Measurements from ENCODE around the gene CAMKV.
"Not testable (repeated sequence)": the region's sequence is repeated elsewhere in the genome, so short reads cannot be mapped to it uniquely, and the experiment has no call there.

The CAMKV gene

DNA sequence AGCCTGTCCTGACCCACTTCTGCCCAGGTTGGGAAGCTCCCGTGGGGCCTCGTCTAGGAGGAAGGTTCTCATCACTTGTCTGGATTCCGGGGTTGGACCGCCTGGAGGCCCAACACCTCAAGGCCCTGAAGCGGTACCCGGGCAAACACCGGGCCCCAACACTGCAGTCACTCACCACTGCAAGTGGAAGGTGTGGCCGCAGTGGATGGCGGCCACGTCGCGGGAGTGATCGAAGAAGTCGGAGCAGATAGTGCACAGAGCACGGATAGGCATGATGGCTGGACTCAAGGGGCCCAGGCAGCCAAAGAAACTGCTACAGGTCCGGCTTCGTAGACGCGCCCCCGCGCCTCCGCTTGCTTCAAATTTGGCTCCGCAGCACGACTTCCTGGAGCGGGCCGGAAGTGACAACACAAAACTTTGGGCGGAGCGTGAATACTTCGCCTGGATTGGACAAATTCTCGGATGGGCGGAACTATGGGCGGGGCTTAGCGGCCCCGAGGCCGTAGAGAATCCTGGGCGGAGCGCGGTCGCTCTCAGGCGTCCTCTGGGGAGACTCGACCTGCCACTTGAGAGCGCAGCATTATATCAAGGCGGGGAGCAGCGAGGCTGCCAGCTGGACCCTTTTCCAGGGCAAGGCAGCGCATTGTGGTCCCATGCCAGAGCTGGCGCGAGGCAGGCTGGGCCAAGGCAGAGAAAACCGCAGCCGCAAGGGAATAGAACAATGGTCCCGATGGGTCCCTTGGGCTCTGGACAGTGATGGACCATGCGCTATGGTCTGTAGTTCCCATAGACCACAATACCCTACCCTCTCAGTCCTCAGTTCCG, 13.3 kb downstream of the CAMKV start, which contains the start of gene TRAIP:
Gene TRAIP (minus strand): TSS at position 384 of the 825 bp plus-strand sequence. CDS start 111 bp downstream, at position 273.
- DNase-seq (ENCODE audit: extremely low read depth in 1 of 2, low read depth in 1 of 2) = peak; percentile 86 to 90

DNA sequence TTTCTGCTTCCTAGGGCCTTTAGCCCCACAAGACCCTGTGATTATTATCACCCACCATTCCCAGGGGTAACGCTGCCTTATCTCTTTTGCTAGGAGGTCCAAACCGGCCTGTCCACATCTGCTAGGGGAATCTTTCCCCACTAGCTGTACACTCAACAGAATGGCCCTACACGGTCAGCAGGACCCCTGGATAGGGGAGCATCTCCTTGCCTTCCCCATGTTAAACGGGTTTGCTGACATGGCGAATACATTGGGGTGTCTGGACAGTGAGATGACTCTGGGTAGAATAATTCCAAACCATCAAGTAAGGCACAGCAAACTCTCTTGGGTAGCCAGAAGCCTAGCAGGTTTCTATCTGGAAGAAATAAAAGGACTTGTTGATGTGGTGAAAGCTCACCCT, 14.0 kb downstream of the CAMKV start:
- no peak for DNase-seq (ENCODE audit: extremely low read depth in 1 of 2, low read depth in 1 of 2)

DNA sequence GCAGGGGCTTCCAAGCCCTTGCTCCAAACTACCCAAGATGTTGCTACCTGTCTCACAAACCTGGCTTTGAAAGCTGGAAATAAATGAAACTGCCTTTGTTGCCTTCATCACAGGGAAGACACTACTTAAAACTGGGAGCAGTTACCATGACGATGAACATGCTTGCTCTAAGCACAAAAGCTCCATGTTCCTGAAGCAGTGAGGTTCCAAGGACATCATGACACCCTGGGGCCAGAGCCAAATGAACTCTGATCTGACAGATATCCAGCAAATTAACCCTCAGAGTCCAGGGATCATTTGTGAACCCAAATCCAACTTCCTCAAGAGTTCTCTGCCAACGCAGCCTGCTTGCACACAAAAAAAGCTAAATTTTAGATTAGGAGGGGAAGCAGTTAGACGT, 24.0 kb downstream of the CAMKV start:
- DNase-seq (ENCODE audit: extremely low read depth in 1 of 2, low read depth in 1 of 2) = no peak

DNA sequence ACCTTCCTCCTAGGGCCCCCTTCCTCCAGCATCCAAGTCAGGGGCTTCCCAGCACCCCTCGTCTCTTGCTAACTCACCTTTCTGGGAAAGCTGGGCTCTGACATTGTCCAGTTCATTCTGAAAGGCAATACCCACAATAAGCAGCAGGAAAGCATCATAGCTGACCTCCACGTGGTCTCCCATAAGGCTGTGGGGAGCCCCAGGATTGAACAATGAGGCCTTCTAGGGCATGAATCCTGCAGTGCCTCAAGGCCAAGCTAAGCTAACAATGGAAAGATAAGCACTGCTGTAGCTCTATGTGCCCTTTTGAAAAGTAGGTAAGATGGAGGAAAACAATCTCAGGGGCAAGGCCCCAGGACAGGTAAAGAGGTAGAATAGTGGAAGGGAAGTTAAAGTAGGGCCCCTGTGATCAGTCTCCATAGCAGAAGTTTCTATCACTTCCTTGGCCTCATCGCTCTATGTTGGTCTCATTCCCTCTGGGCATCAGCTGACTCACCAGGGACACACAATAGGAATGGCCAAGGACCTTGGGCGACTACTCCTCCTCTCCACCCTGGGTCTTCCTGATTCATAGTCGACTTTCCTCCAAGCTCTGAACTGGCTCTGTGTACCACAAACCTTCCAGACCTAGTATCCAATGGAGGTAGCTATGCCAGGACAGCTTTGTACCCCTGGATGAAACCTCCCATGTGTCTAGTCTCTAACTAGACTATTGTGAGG, 25.1 kb downstream of the CAMKV start:
- no peak for DNase-seq (ENCODE audit: extremely low read depth in 1 of 2, low read depth in 1 of 2)

DNA sequence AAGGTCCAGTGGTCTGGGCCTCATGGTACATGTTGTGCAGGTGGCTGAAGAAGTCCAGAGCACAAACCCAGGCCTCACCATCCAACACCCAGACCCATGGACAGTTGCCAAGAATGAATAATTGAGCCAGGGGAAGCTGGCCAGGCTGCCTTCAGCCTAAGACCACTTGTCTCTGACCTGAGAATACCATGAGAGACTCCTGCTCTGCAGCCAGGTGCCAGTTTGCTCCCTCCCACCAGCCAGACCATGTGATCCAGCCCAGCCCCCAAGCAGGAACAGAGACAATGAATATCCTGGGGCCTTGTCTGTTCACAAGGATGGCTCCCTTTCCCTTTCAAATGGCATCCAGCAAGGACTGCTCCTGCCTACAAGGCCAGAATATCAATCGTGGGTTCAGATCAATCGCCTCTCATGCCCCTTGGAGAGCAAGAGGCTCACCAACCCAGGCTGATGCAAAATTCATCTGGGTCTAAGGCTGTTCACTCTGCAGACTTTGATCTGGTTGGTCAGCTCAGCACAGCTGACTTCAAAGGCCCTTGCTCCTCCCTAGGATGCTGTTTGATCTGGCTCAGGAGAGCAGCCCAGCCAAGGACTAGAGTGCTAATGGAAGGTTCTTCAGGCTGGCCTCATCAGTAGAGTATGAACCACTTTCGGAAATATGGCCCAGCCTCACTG, 26.7 kb downstream of the CAMKV start:
- no peak for DNase-seq (ENCODE audit: extremely low read depth in 1 of 2, low read depth in 1 of 2)

DNA sequence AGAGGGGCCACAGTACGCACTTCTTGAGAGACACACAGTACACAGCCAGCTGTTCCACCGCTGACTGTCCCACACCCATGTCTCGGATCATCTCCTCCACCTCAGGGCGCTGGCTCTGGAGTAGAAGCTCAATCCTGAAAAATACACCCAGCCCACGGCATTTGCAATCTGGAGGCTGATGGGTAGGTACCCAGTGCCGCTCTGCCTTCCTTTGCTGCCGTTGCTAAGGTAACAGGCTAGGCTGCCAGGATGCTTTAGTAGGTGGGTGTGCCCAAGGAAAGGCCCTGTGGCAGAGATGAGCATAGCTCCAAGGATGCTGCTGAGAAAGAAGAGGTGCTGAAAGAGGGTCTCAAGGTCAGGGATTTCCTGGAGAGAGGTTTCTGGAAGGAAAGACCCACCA, 27.9 kb downstream of the CAMKV start:
- DNase-seq (ENCODE audit: extremely low read depth in 1 of 2, low read depth in 1 of 2) = no peak

DNA sequence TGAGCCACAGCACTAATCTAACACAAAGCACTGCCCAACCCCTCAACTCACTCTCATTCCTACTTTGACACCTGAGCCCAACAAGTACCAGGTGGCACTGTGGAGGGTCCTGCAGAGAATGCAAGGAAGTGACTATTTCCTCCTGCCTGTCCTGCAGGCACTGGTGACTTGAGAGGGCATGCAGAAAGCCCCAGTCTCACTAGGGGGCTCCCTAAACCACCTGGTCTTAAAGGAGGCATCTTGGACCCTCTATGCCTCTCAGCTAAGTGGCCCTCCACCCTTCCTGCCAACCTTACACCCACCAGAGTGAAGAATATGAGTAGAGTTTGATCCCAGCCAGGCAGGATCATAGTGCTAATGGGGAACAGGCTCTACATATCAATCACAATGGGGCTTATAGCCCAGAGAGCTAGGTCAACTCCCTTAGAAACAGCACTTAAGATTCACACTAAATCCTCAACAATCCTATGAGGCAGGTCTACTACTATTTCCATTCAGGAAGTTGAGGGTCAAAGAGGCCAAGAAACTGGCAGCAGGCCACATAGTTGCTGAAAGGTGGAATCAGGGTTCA, 28.5 kb downstream of the CAMKV start:
- DNase-seq (ENCODE audit: extremely low read depth in 1 of 2, low read depth in 1 of 2) = no peak

DNA sequence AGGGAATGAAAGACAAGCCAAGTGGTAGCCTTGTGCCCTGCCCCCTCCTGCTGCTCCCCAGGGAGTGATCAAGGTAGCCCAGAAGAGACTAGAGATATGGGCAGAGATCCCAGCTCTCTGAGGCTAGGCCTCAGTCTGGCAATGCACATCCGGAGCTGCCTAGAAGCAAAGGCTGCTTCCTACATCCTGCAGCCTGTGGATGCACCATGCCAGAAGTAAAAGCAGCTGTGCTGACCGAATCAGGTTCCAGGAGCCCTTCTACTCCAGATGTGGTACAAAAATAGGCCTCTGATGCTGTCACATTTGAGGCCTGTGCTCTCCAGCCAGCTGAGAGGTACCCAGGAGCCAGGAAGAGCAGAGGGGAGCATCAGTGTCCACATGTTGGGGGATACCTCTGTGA, 29.3 kb downstream of the CAMKV start:
- DNase-seq (ENCODE audit: extremely low read depth in 1 of 2, low read depth in 1 of 2) = no peak

DNA sequence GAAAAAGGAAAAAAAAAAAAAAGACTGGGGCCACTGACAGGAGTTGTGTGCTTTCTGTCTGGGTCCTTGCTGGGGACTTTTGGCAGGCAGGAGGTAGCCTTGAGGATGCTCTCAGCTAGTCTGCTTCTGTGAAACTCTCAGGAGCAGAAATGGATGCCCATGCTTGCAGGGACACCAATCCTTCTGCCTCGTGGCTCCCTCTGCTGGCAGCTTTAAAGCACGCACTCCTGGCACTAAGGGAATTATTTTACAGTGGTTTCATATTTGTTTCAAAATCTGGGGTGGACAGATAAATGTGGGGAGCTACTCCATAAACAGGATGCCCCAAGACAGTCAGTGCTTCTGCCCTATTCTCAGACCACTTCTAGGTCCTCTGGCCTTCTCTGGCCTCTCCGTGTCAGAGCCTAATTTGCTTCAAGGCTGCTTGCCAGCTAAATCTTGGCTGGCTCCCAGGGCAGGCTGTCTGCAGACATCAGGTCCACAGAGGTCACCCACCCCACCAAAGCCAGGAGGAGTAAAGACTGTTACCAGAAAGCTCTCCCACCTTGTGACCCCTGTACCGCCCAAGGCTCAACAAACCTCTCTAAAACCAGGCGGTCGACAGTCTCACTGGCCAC, 30.4 kb downstream of the CAMKV start:
- peak; percentile 33 to 60 for DNase-seq (ENCODE audit: extremely low read depth in 1 of 2, low read depth in 1 of 2)

DNA sequence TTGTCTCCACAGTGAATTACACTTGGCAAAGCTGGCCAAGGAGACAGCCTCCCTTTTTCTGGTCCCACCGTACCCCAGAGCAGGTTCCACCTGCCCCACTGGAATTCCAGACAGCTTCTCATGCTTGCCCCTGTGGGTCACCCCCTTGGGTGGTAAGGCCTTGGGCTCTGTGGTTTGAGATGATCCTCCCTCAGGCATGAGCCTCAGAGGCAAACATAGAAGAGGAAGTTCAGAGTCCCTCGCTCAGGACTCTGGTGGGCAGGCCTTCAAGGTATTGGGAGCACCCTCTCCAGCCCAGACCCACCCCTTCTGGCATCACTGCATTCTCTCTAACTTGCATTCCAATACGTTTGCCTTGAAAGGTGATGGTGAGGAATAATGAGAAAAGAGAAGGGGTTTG, 38.4 kb downstream of the CAMKV start:
- no peak for DNase-seq (ENCODE audit: extremely low read depth in 1 of 2, low read depth in 1 of 2)

DNA sequence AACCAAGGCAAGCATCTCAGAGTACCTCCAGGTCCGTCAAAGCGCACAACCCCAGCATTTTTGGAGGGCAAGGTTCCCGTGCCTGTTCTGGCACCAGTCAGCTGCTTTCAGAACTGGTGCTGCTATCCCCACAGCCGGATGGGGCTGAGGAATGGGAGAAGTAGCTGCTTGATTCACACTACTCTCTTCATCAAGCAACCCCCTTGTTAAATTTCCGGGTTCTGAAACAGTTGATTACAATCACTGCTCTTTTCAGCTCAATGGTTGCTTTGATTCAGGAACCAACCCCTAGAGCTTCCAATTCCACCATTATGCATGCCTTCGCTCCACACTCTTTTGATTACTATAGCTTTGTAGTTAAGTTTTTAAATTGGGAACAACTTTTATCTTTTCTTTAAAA, 43.7 kb downstream of the CAMKV start:
- no peak for DNase-seq (ENCODE audit: extremely low read depth in 1 of 2, low read depth in 1 of 2)

DNA sequence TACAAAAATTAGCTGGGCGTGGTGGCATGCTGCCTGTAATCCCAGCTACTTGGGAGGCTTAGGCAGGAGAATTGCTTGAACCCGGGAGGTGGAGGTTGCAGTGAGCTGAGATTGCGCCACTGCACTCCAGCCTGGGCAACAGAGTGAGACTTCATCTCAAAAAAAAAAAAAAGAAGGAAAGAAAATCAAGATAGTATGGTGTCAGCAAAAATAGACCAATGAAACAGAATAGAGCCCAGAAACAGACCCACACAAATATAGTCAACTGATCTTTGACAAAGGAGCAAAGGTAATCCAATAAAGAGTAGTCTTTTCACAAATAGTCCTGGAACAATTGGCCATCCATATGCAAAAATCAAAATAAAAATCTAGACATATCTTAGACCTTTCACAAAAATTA, 46.6 kb downstream of the CAMKV start:
- not testable (repeated sequence) for DNase-seq (ENCODE audit: extremely low read depth in 1 of 2, low read depth in 1 of 2)

DNA sequence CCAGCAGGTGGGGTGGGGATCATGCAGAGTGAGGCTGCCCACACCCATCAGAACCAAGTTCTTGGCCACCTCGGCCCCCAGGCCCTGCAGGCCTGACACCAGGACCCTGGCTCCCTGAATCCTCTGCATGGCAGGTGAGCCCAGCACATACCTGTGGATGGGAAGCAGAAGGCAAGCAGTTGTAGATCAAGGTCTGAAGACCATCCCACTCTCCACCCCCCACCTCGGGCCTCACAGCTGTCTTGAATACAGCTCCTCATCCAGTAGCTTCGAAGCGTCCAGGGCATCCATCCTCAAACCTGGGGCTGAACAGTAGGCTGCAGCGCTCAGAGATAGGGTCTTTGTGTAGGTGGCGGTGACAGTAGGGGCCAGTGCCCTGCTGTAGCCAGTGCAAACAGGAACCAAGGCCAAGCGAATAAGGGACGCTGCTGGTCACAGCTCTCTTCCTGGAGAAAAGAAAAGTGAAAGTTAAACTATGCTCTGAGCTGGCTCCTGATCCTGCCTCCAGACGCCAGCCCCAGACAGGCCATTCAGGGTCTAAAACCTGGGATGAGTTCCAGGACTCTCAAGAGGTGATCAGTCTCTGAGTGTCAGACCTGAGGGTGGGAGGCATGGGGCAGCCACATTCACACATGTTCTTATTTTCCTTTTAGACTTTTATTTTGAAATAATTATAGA, 56.1 kb downstream of the CAMKV start, which contains the start of gene UBA7:
Gene UBA7 (minus strand): TSS at position 457 of the 678 bp plus-strand sequence. CDS start 166 bp downstream, at position 291.
- no peak for DNase-seq (ENCODE audit: extremely low read depth in 1 of 2, low read depth in 1 of 2)

DNA sequence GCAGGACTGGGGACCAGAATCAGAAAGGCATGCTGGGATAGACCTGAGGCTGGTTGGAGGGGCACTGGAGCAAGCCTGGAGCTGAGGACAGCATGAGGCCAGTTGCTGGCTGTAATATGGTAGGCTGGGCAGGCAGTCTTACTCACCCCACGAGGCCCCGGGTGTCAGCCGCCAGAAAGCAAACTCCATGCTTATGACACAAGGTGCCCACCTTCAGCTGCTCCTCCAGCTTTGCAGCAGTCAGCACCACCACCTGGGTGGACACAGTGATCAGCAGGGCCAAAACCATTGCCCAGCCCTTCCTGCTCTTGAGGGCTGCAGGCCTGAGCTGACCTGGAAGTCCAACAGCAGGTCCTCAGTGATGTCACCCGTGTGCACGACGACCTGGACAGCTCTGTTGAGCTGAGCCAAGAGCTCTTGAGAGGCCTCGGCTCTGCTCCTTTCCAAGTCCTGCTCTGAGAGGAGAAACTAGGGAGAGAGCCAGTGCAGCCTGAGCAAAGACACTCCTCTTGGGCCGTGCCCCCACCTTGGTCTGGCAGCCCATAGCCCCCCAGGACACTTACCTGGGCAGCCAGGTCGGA, 56.7 kb downstream of the CAMKV start:
- no peak for DNase-seq (ENCODE audit: extremely low read depth in 1 of 2, low read depth in 1 of 2)

Measured in stimulated activated CD8-positive, alpha-beta memory T cell treated with anti-CD3 and anti-CD28 coated beads, Interleukin-7, amount 100 ng/mL, for 48 hours (primary cell).